DND-41 (cell line): ENCODE measurements around the gene NME3.

Source experiments
- EZH2 ChIP-seq: IDR thresholded peaks from 3 replicates; pipeline ENCODE4 v1.6.1; 2012; ENCODE audit warnings: borderline replicate concordance, low read depth, mild to moderate bottlenecking, moderate library complexity, low read length, inconsistent platforms; ENCODE audit not compliant: severe bottlenecking
- TF ChIP-seq, protein P1 (sequence below): IDR thresholded peaks from 2 replicates; pipeline ENCODE4 v1.5.1; 2012; ENCODE audit warnings: borderline replicate concordance, low read length, moderate library complexity, mild to moderate bottlenecking; ENCODE audit not compliant: poor library complexity, severe bottlenecking; ENCODE audit errors: extremely low read depth

DNA sequence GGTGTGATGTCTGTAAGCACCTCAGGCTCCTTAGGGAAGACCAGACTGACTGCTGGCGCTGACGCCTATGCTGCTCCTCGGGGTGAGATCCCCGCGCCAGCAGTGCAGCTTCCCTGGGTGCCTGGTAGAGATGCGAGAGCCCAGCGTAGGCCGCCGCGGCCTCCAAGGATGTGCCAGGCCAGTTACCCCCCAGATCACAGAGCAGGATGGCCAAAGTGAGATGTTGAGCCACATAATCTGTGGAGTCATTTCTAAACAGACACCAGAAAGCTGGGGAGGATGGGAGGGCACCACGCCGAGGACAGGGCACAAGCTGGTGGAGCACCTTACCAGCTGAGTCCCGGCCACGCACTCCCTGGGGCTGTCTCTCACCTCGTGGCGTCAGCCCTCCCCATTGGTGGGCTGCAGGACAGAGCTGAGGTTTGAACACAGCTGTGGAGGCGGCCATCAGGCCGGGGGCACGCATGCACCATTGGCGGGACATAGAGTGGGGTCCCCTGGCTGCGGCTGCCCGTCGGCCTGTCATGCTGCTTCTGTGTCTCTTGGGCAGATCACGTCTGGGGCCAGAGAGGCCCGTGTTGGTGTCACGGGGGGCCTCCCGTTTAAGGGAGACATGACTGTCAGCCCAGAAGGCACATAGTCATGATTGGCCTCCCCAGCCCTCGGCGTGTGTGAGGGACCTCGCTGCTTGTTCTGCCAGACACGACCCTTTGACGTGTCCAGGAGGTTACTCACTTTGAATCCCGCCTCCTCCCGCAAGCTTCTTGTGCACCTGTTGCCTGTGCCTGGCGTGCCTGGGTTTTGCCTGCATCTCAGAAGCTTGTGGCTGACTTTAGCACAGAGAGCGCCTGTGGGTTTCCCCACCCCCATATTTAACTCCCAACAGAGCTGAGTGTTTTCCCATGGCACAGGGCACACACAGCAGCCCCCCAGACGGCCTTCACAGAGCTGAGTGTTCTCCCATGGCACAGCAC is 43.4 kb downstream of the NME3 start:
- TF ChIP-seq EZH2: no peak
- TF ChIP-seq, protein P1, sequence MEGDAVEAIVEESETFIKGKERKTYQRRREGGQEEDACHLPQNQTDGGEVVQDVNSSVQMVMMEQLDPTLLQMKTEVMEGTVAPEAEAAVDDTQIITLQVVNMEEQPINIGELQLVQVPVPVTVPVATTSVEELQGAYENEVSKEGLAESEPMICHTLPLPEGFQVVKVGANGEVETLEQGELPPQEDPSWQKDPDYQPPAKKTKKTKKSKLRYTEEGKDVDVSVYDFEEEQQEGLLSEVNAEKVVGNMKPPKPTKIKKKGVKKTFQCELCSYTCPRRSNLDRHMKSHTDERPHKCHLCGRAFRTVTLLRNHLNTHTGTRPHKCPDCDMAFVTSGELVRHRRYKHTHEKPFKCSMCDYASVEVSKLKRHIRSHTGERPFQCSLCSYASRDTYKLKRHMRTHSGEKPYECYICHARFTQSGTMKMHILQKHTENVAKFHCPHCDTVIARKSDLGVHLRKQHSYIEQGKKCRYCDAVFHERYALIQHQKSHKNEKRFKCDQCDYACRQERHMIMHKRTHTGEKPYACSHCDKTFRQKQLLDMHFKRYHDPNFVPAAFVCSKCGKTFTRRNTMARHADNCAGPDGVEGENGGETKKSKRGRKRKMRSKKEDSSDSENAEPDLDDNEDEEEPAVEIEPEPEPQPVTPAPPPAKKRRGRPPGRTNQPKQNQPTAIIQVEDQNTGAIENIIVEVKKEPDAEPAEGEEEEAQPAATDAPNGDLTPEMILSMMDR: no peak
